Tibial nerve (tissue), 4 donors: ENCODE results near the gene SLC40A1. TPM values are rescaled to one million over a fixed set of nuclear protein-coding genes. Genes with fewer than 3 reads are reported as not detected.

Experiments
- DNase-seq, 2 donors: peaks; one replicate each; pipeline ENCODE4 v3.0.0-alpha.2; 2019; ENCODE audit warnings: low spot score in 2 of 2
- H3K27ac ChIP-seq, 4 donors: fragments of 200-600 bp; sonication (generic) in 3 of 4; one replicate each; pipeline ENCODE4 v1.5.1; 2017 to 2019; ENCODE audit warnings: mild to moderate bottlenecking in 1 of 4
- H3K27me3 ChIP-seq, 2 donors: fragments of 200-600 bp; sonication (generic) in 1 of 2; one replicate each; pipeline versions ENCODE4 v1.5.1 to v1.6.0; 2017 to 2019
- H3K36me3 ChIP-seq, 3 donors: fragments of 200-600 bp; sonication (generic); one replicate each; pipeline ENCODE4 v1.5.1; 2018 to 2019
- H3K4me1 ChIP-seq, 4 donors: fragments of 200-600 bp; sonication (generic) in 3 of 4; one replicate each; pipeline ENCODE4 v1.5.1; 2017 to 2019
- H3K4me3 ChIP-seq, 4 donors: fragments of 200-600 bp; sonication (generic) in 3 of 4; one replicate each; pipeline ENCODE4 v1.5.1; 2017 to 2019; ENCODE audit warnings: mild to moderate bottlenecking in 1 of 4, moderate library complexity in 1 of 4
- H3K9me3 ChIP-seq, 4 donors: fragments of 200-600 bp; sonication (generic) in 3 of 4; one replicate each; pipeline ENCODE4 v1.5.1; 2017 to 2019
- CTCF ChIP-seq, 5 experiments: fragments of 200-600 bp in 3 of 5; fragments of 450-650 bp in 2 of 5; sonication (generic) in 3 of 5; IDR thresholded peaks; one replicate each; pipeline ENCODE4 v1.5.1; 2016 to 2019; ENCODE audit warnings: antibody characterized with exemption in 5 of 5, mild to moderate bottlenecking in 3 of 5, moderate library complexity in 2 of 5
- EP300 ChIP-seq, 2 donors: sonication (generic); formaldehyde crosslinking; IDR thresholded peaks; one replicate each; pipeline ENCODE4 v1.6.1; 2017; ENCODE audit warnings: antibody characterized with exemption in 2 of 2, mild to moderate bottlenecking in 1 of 2
- POLR2A ChIP-seq, 2 donors: fragments of 450-650 bp; IDR thresholded peaks; one replicate each; pipeline ENCODE4 v1.6.1; 2017; ENCODE audit warnings: antibody characterized with exemption in 2 of 2, mild to moderate bottlenecking in 2 of 2, moderate library complexity in 2 of 2
- WGBS, 2 donors: methylation state at CpG; one replicate each; pipeline ENCODE4 v1.1.5; 2018; 5-methylcytosine and 5-hydroxymethylcytosine counted together
- total RNA-seq, 4 donors: library from RNA; depleted of rRNA; stranded (reverse); fragments of >200 nt; gene quantifications; one replicate each; pipeline ENCODE4 v1.1.0, GENCODE V29; 2016

SLC40A1 gene
- total RNA-seq, 4 donors from 2014 or later: 26.0 to 51.1 (median 36.0) TPM

DNA sequence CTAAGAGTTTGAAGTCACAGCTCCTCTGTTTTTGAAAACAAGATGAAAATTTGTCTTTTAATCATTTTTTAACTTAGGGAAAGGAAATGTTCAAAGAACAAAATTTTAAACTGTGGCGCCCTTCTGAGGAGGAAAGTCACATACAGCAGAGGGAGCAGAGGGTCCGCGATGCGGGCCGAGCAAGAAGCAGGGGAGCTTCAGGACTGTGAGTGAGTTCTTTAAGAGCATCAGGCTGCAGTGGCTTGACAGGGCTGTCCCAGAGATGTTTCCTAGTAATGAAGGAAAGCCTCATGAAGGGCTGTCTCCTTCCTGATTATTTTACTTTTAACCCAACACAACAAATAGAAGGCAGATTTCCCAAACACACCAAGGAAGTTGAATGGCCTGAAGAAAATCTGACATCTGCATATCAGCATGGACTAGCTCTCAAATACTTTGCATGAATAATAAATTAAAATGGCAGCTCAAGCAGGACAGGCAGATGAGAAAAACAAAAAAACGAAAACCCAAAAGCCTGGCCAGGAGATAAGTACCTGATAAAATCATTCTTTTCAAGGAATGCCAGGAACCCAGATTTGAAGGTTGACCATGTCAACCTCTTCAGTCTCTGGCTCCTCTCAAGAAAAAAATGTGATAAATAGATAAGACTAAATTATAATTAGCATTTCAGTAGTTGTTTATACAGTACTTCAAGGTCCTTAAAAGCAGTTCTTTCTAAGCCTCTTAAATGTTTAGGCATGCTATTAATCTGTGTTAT, 60.8 kb downstream of the SLC40A1 start:
- DNase-seq: no peak
- Histone ChIP-seq H3K4me1 (peaks cover 0 to 28% (median 7%) of the 10 kb centered on the region in 4 donors), H3K27ac (no peak overlapping the region), H3K27me3 (no peaks in the 10 kb centered on the region), H3K36me3 (no peaks in the 10 kb centered on the region), H3K4me3 (no peak overlapping the region), H3K9me3 (no peaks in the 10 kb centered on the region)
- WGBS, 2 donors: 81 to 89% methylated on average over 6 of the region's 6 CpGs
- TF ChIP-seq CTCF (IDR thresholded peaks at IDR 0.05) (no peak), POLR2A (IDR thresholded peaks at IDR 0.05) (no peak), EP300 (IDR thresholded peaks at IDR 0.05) (no peak)

DNA sequence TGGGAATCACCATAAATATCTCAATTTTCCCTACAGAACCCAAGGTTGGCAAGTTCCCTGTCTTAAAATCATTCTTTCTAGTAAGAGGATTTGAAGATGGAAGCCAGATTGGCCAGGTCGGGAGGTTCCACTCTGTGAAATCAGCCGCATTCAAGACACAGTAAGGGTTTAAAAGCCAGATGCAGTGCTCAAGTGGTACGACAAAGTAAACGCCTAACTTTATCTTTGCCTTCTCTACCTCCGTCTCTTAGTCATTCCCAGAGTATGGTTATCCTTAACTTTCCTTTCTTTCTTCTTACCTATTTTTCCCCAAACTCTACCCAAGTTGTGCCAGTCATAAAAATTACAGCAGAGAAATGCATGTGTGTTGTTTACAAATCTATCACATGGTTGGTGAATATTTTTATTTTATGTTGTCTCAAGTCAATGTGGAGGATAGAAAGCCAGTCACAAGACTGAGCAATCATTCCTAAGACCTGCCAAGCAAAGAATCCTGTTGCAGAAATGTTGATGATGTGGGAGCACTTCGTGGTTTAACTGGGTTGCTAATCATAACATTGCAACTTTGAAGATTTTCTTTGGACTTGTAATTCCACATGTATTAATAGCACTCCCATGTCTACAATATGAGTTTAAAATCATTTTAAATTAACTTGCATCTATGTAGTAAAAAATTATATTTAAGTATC, 62.6 kb downstream of the SLC40A1 start:
- no peak overlapping the region for H3K4me3 ChIP-seq
- no peaks in the 10 kb centered on the region for H3K36me3 ChIP-seq
- peaks cover 0 to 24% (median 6%) of the 10 kb centered on the region in 4 donors for H3K4me1 ChIP-seq
- no peak overlapping the region for H3K27ac ChIP-seq
- no peaks in the 10 kb centered on the region for H3K27me3 ChIP-seq
- WGBS, 2 donors: 86 to 87% methylated on average over 6 of the region's 6 CpGs
- TF ChIP-seq CTCF (IDR thresholded peaks at IDR 0.05) (no peak), POLR2A (IDR thresholded peaks at IDR 0.05) (no peak), EP300 (IDR thresholded peaks at IDR 0.05) (no peak)
- DNase-seq: no peak
- H3K9me3 ChIP-seq: no peaks in the 10 kb centered on the region

DNA sequence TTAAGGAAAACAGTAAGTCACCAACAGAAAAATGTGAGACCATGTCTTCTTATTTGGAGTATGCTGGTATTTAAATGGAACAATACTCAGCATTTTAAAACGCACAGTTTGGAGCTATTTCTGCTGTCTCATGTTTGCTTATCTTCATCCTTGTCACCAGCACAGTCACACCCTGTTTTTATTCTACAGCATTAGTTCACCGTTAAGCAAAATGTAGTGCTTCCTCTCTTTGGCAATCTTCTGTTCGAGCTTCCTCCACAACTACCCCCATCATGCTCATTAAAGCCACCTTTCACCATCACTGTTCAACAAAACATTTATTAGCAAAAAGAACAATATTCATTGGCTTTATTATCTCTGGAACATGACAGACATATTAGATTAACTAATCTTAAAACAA, 64.0 kb downstream of the SLC40A1 start:
- H3K9me3 ChIP-seq: no peaks in the 10 kb centered on the region
- H3K27ac ChIP-seq: no peak overlapping the region
- 76% methylated on average over 3 of the region's 3 CpGs for WGBS, 2 donors
- H3K4me1 ChIP-seq: peaks cover 0 to 14% (median under 1%) of the 10 kb centered on the region in 4 donors
- H3K27me3 ChIP-seq: no peaks in the 10 kb centered on the region
- no peaks in the 10 kb centered on the region for H3K36me3 ChIP-seq
- no peak for DNase-seq
- no peak for TF ChIP-seq POLR2A (IDR thresholded peaks at IDR 0.05)
- TF ChIP-seq CTCF (IDR thresholded peaks at IDR 0.05): no peak
- TF ChIP-seq EP300 (IDR thresholded peaks at IDR 0.05): no peak
- no peak overlapping the region for H3K4me3 ChIP-seq

- Histone ChIP-seq H3K27ac (no peak overlapping the region), H3K4me3 (no peak overlapping the region), H3K4me1 (peaks cover 0 to 20% (median 0%) of the 10 kb centered on the region in 4 donors), H3K36me3 (no peaks in the 10 kb centered on the region), H3K9me3 (no peaks in the 10 kb centered on the region), H3K27me3 (no peaks in the 10 kb centered on the region)
- 46 to 56% methylated on average over 1 of the region's 1 CpG for WGBS, 2 donors
- DNase-seq: no peak
- no peak for TF ChIP-seq CTCF (IDR thresholded peaks at IDR 0.05)
- TF ChIP-seq EP300 (IDR thresholded peaks at IDR 0.05): no peak
- no peak for TF ChIP-seq POLR2A (IDR thresholded peaks at IDR 0.05)
Observed at GRCh38 chr2:189515264-189515663, 65.3 kb downstream of the SLC40A1 start.

- no peaks in the 10 kb centered on the region for H3K27me3 ChIP-seq
- H3K4me3 ChIP-seq: no peak overlapping the region
- no peak overlapping the region for H3K27ac ChIP-seq
- no peaks in the 10 kb centered on the region for H3K36me3 ChIP-seq
- peaks cover 0 to 20% (median 0%) of the 10 kb centered on the region in 4 donors for H3K4me1 ChIP-seq
- no peak for DNase-seq
- TF ChIP-seq CTCF (IDR thresholded peaks at IDR 0.05) (no peak), EP300 (IDR thresholded peaks at IDR 0.05) (peak in 1 of 2 donors; percentile 55)
- WGBS, 2 donors: 84 to 93% methylated on average over 3 of the region's 3 CpGs
- peaks cover 0 to 9% (median 0%) of the 10 kb centered on the region in 4 donors for H3K9me3 ChIP-seq
Observed at GRCh38 chr2:189514104-189514503, 66.5 kb downstream of the SLC40A1 start.
